HepG2 (cell line): Measurements from ENCODE around the gene ZNF326. TPM values are rescaled to one million over a fixed set of nuclear protein-coding genes. Genes with fewer than 3 reads are reported as not detected.
A peak's percentile ranks its signal among the peaks of the same experiment; 100 is the strongest.

ENCODE experiments used
- ADNP ChIP-seq: sonication (generic); formaldehyde crosslinking; IDR thresholded peaks from 2 replicates; pipeline ENCODE4 v1.4.0; 2020; ENCODE audit warnings: missing genetic modification reagents
- ATF3 ChIP-seq: sonication (generic); formaldehyde crosslinking; IDR thresholded peaks from 2 replicates; pipeline ENCODE4 v1.4.0; 2020; ENCODE audit warnings: missing genetic modification reagents
- ELF1 ChIP-seq: sonication (generic); formaldehyde crosslinking; IDR thresholded peaks from 2 replicates; pipeline ENCODE4 v1.4.0; 2020; ENCODE audit warnings: missing genetic modification reagents
- HHEX ChIP-seq: IDR thresholded peaks from 2 replicates; pipeline ENCODE4 v1.6.1; 2016; ENCODE audit warnings: control low read depth
- MAFG ChIP-seq: sonication (generic); formaldehyde crosslinking; IDR thresholded peaks from 2 replicates; pipeline ENCODE4 v1.5.1; 2020; ENCODE audit warnings: mild to moderate bottlenecking, missing genetic modification reagents
- NPAS2 ChIP-seq: sonication (generic); formaldehyde crosslinking; IDR thresholded peaks from 2 replicates; pipeline ENCODE4 v1.8.0; 2022; ENCODE audit warnings: mild to moderate bottlenecking, missing genetic modification reagents, borderline replicate concordance
- PLSCR1 ChIP-seq: sonication (generic); formaldehyde crosslinking; IDR thresholded peaks from 2 replicates; pipeline ENCODE4 v1.5.0; 2020; ENCODE audit warnings: missing genetic modification reagents, mild to moderate bottlenecking, borderline replicate concordance
- RFX5 ChIP-seq: IDR thresholded peaks from 2 replicates; pipeline ENCODE4 v1.6.1; 2011; ENCODE audit warnings: low read depth, low read length, improper control_type of control experiment
- SIN3A ChIP-seq: IDR thresholded peaks from 2 replicates; pipeline ENCODE4 v1.6.1; 2011; ENCODE audit warnings: low read depth, mild to moderate bottlenecking, control low read depth, low read length, borderline replicate concordance
- SKI ChIP-seq: fragments of 450-650 bp; IDR thresholded peaks from one replicate; pipeline ENCODE4 v1.6.1; 2018; ENCODE audit warnings: mild to moderate bottlenecking; ENCODE audit not compliant: partially characterized antibody
- SOX13 ChIP-seq, 3 experiments: fragments of 450-650 bp in 1 of 3; sonication (generic) in 1 of 3; formaldehyde crosslinking in 1 of 3; IDR thresholded peaks in 2 of 3; conservative IDR thresholded peaks in 1 of 3; 2 replicates each; pipeline versions ENCODE4 v1.5.0 to v1.6.1; 2016 to 2020; ENCODE audit warnings: antibody characterized with exemption in 1 of 3, mild to moderate bottlenecking in 1 of 3, missing compliant biosample characterization in 1 of 3, missing genetic modification reagents in 1 of 3, moderate library complexity in 1 of 3
- SOX5 ChIP-seq: IDR thresholded peaks from 2 replicates; pipeline ENCODE4 v1.6.1; 2016; ENCODE audit warnings: borderline replicate concordance
- TCF12 ChIP-seq, 2 experiments: fragments of 450-650 bp in 1 of 2; sonication (generic) in 1 of 2; formaldehyde crosslinking in 1 of 2; IDR thresholded peaks; 2 replicates each; pipeline versions ENCODE4 v1.6.1 to v1.8.0; 2017 to 2022; ENCODE audit warnings: antibody characterized with exemption in 1 of 2, mild to moderate bottlenecking in 1 of 2, missing genetic modification reagents in 1 of 2, moderate library complexity in 1 of 2
- TEAD2 ChIP-seq: sonication (generic); formaldehyde crosslinking; IDR thresholded peaks from 2 replicates; pipeline ENCODE4 v1.9.0; 2021; ENCODE audit warnings: missing genetic modification reagents
- ZBTB4 ChIP-seq: sonication (generic); formaldehyde crosslinking; IDR thresholded peaks from 2 replicates; pipeline ENCODE4 v1.4.0; 2020; ENCODE audit warnings: missing genetic modification reagents, mild to moderate bottlenecking, borderline replicate concordance
- ZFP36L2 ChIP-seq: sonication (generic); formaldehyde crosslinking; IDR thresholded peaks from 2 replicates; pipeline ENCODE4 v1.4.0; 2020; ENCODE audit warnings: missing genetic modification reagents
- ZIK1 ChIP-seq: sonication (generic); formaldehyde crosslinking; IDR thresholded peaks from 2 replicates; pipeline ENCODE4 v1.5.0; 2020; ENCODE audit warnings: mild to moderate bottlenecking, low read depth, missing genetic modification reagents, borderline replicate concordance
- ZNF143 ChIP-seq: sonication (generic); formaldehyde crosslinking; IDR thresholded peaks from 2 replicates; pipeline ENCODE4 v1.4.0; 2020; ENCODE audit warnings: missing genetic modification reagents
- ZNF20 ChIP-seq: sonication (generic); formaldehyde crosslinking; IDR thresholded peaks from 2 replicates; pipeline ENCODE4 v1.4.0; 2020; ENCODE audit warnings: mild to moderate bottlenecking, moderate library complexity, missing genetic modification reagents
- ZNF558 ChIP-seq: sonication (generic); formaldehyde crosslinking; IDR thresholded peaks from 2 replicates; pipeline ENCODE4 v1.9.0; 2022; ENCODE audit warnings: mild to moderate bottlenecking, missing genetic modification reagents, borderline replicate concordance
- ZSCAN30 ChIP-seq: sonication (generic); formaldehyde crosslinking; IDR thresholded peaks from 2 replicates; pipeline ENCODE4 v1.5.0; 2020; ENCODE audit warnings: mild to moderate bottlenecking, missing genetic modification reagents
- polyA plus RNA-seq, 8 experiments: library from polyadenylated mRNA; depleted of rRNA in 3 of 8; stranded (reverse) in 7 of 8; unstranded in 1 of 8; fragments of >200 nt; fragmentation: Illumina TruSeq in 4 of 8; extraction: Trizol in 4 of 8; gene quantifications; 2 replicates each; pipeline versions ENCODE4 v1.2.1 to v1.2.3, GENCODE V29; 2011 to 2016; ENCODE audit warnings: low read depth in 4 of 8, missing spikeins in 1 of 8, mixed read lengths in 1 of 8; ENCODE audit not compliant: insufficient read depth in 1 of 8
- total RNA-seq, 5 experiments: library from RNA; depleted of rRNA; stranded (reverse); fragments of >200 nt; fragmentation: Illumina TruSeq; extraction: Trizol; gene quantifications; 2 replicates each; pipeline ENCODE4 v1.2.3, GENCODE V29; 2016; ENCODE audit warnings: low read depth in 1 of 5
- TF ChIP-seq, protein P1 (sequence below): sonication (generic); formaldehyde crosslinking; IDR thresholded peaks from 2 replicates; pipeline ENCODE4 v1.4.0; 2020; ENCODE audit warnings: mild to moderate bottlenecking, missing genetic modification reagents
- TF ChIP-seq, protein P2 (sequence below): fragments of 450-650 bp; IDR thresholded peaks from 2 replicates; pipeline ENCODE4 v1.6.1; 2016

ZNF326 gene
- total and polyA plus RNA-seq, 2 of the 13 experiments (the other 11 are each of a cell fraction or from before 2014, with no cell fraction given), result 6.3 to 16.4 TPM

GRCh38 chr1:89994805-89995597, at the start of gene ZNF326 (continued):
- peak; percentile 55; the same call in 1 of the 2 replicates for TF ChIP-seq ZNF143
- no peak for TF ChIP-seq SIN3A
- peak; percentile 74 for TF ChIP-seq SKI
- no peak for TF ChIP-seq ATF3 (CRISPR knock-in tag)
- no peak for TF ChIP-seq ZSCAN30 (CRISPR knock-in tag)
- no peak for TF ChIP-seq ZBTB4 (CRISPR knock-in tag)
- no peak for TF ChIP-seq RFX5
- no peak for TF ChIP-seq NPAS2
- no peak for TF ChIP-seq HHEX (CRISPR knock-in tag)
- TF ChIP-seq ZFP36L2 (CRISPR knock-in tag), result no peak
- no peak for TF ChIP-seq TCF12 (IDR thresholded peaks at IDR 0.05)
- no peak for TF ChIP-seq TCF12 (CRISPR knock-in tag; IDR thresholded peaks at IDR 0.05)
- no peak for TF ChIP-seq SOX5 (CRISPR knock-in tag)
- no peak for TF ChIP-seq ZNF20 (CRISPR knock-in tag)
- TF ChIP-seq SOX13 (IDR thresholded peaks at IDR 0.05), result no peak
- TF ChIP-seq SOX13 (CRISPR knock-in tag; conservative IDR thresholded peaks at IDR 0.05 in 1 of 2, IDR thresholded peaks at IDR 0.05 in 1 of 2), result no peak; a peak in 1 of 4 replicates
- TF ChIP-seq ZIK1 (CRISPR knock-in tag), result peak; percentile 86; the same call in 1 of the 2 replicates
- no peak for TF ChIP-seq TEAD2
- 0 out of 2 replicates have a peak, but pooled peaks have one; percentile 93 for TF ChIP-seq ZNF558
- 0 out of 2 replicates have a peak, but pooled peaks have one; percentile 81 for TF ChIP-seq PLSCR1 (CRISPR knock-in tag)
- TF ChIP-seq, protein P1, sequence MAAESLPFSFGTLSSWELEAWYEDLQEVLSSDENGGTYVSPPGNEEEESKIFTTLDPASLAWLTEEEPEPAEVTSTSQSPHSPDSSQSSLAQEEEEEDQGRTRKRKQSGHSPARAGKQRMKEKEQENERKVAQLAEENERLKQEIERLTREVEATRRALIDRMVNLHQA (CRISPR knock-in tag), result no peak
- no peak for TF ChIP-seq ADNP (CRISPR knock-in tag)
- TF ChIP-seq MAFG (CRISPR knock-in tag), result no peak
- TF ChIP-seq, protein P2, sequence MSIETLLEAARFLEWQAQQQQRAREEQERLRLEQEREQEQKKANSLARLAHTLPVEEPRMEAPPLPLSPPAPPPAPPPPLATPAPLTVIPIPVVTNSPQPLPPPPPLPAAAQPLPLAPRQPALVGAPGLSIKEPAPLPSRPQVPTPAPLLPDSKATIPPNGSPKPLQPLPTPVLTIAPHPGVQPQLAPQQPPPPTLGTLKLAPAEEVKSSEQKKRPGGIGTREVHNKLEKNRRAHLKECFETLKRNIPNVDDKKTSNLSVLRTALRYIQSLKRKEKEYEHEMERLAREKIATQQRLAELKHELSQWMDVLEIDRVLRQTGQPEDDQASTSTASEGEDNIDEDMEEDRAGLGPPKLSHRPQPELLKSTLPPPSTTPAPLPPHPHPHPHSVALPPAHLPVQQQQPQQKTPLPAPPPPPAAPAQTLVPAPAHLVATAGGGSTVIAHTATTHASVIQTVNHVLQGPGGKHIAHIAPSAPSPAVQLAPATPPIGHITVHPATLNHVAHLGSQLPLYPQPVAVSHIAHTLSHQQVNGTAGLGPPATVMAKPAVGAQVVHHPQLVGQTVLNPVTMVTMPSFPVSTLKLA, result peak; percentile 35
- peak; percentile 62 for TF ChIP-seq ELF1
